ENCODE measurements around the gene RNF114.
"Not testable (repeated sequence)": the region's sequence is repeated elsewhere in the genome, so short reads cannot be mapped to it uniquely, and the experiment has no call there.

RNF114 gene

GRCh38 chr20:49987015-49987867, 51.0 kb downstream of the RNF114 start:
- DNase-seq: no peak

GRCh38 chr20:49987868-49988690, 51.9 kb downstream of the RNF114 start:
- DNase-seq: no peak

- DNase-seq: no peak
Observed at GRCh38 chr20:49989234-49990065, 53.3 kb downstream of the RNF114 start.

- DNase-seq: no peak
Observed at GRCh38 chr20:49990271-49990720, 54.1 kb downstream of the RNF114 start.

GRCh38 chr20:49993301-49993751, 57.1 kb downstream of the RNF114 start:
- DNase-seq: no peak

GRCh38 chr20:49995586-49995985, 59.4 kb downstream of the RNF114 start:
- no peak for DNase-seq

GRCh38 chr20:49998478-49999188, 62.4 kb downstream of the RNF114 start:
- not testable (repeated sequence) for DNase-seq

GRCh38 chr20:49999329-49999728, 63.1 kb downstream of the RNF114 start:
- DNase-seq: no peak

GRCh38 chr20:50000548-50001222, 64.5 kb downstream of the RNF114 start:
- not testable (repeated sequence) for DNase-seq

- no peak for DNase-seq
Observed at GRCh38 chr20:50001784-50002311, 65.7 kb downstream of the RNF114 start.

GRCh38 chr20:50003253-50003656, 67.1 kb downstream of the RNF114 start:
- peak; percentile 13 for DNase-seq

Measured in CD4-positive, alpha-beta T cell treated with Interleukin-21 for 1 hour (primary cell).